Measurements from ENCODE around the gene RPL7L1.
A peak's percentile ranks its signal among the peaks of the same experiment; 100 is the strongest.
"Not testable (repeated sequence)": the region's sequence is repeated elsewhere in the genome, so short reads cannot be mapped to it uniquely, and the experiment has no call there.

RPL7L1 gene

DNA sequence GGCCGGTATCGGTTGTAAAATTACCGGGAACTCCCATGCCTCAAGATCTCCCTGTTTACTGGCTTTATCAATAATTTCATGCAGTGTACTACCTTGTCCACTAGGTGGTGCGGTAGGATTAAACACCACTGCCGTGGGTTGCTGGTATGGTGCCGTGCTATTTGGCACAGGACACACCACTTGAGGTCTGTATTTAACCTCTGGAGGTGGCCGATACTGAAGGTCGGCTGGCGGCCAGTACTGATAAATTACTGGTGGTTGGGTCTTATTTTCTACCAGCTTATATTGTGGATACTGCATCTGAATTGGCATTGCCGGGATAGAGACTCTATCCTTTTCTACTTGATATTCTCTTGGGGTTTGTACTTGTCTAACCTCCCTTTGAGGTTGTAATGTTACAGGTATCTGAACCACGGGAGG, 22.1 kb downstream of the RPL7L1 start:
- POLR2A ChIA-PET, result no interaction called here
- DNase-seq (ENCODE audit: extremely low spot score), result peak; percentile 58
- TF ChIP-seq, protein P1, sequence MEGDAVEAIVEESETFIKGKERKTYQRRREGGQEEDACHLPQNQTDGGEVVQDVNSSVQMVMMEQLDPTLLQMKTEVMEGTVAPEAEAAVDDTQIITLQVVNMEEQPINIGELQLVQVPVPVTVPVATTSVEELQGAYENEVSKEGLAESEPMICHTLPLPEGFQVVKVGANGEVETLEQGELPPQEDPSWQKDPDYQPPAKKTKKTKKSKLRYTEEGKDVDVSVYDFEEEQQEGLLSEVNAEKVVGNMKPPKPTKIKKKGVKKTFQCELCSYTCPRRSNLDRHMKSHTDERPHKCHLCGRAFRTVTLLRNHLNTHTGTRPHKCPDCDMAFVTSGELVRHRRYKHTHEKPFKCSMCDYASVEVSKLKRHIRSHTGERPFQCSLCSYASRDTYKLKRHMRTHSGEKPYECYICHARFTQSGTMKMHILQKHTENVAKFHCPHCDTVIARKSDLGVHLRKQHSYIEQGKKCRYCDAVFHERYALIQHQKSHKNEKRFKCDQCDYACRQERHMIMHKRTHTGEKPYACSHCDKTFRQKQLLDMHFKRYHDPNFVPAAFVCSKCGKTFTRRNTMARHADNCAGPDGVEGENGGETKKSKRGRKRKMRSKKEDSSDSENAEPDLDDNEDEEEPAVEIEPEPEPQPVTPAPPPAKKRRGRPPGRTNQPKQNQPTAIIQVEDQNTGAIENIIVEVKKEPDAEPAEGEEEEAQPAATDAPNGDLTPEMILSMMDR (IDR thresholded peaks at IDR 0.05; ENCODE audit: control extremely low read depth, extremely low read depth, low read depth, missing control alignments), result peak; percentile 92
- CTCF ChIA-PET, result interaction anchor here (0.6 to 3.6 kb wide), 18 partner anchors 10 to 606 kb away, joined by 3 to 65 read pairs (median 4); partner anchors contain the start of genes CNPY3, KLHDC3, MEA1 and PEX6

DNA sequence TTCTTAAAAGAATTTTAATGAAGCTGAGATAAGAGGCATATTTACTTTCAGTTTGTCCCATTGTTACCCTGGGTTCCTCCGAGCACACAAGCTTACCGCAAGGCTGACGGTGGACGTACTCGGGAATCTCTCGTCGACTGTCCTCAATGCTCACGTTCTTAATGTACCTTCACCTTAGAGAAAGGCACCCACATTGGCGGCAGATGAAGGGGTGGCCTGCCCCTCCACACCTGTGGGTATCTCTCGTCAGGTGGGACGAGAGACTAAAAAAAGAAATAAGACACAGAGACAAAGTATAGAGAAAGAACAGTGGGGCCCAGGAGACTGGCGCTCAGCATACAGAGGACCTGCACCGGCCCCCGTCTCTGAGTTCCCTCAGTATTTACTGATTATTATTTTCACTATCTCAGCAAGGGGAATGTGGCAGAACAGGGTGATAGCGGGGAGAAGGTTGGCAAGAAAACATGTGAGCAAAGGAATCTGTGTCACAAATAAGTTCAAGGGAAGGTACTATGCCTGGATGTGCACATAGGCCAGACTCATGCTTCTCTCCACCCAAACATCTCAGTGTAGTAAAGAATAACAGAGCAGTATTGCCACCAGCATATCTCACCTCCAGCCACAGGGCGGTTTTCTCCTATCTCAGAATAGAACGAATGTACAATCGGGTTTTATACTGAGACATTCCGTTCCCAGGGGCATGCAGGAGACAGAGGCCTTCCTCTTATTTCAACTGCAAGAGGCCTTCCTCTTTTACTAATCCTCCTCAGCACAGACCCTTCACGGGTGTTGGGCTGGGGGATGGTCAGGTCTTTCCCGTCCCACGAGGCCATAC, 23.2 kb downstream of the RPL7L1 start:
- CTCF ChIA-PET, result interaction anchor here (1.2 to 3.6 kb wide), 7 partner anchors 10 to 243 kb away, joined by 3 to 65 read pairs (median 6); partner anchors contain the start of genes KLHDC3, MEA1, PTCRA and RRP36
- DNase-seq (ENCODE audit: extremely low spot score); POLR2A ChIA-PET: not testable (repeated sequence)

DNA sequence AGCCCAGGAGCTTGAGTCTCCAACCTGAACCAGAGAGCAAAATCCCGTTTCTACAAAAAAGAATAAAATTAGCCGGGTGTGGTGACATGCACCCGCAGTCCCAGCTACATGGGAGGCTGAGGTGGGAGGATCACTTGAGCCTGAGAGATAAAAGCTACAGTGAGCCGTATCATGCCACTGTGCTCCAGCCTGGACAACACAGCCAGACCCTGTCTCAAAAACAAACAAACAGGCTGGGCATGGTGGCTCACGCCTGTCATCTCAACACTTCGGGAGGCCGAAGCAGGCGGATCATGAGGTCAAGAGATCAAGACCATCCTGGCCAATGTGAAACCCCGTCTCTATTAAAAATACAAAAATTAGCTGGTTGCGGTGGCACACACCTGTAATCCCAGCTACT, 25.1 kb downstream of the RPL7L1 start:
- no peak for DNase-seq (ENCODE audit: extremely low spot score)
- ChIA-PET POLR2A (interaction anchor here (0.7 kb wide), 1 partner anchor 61 kb away, joined by 7 read pairs; no protein-coding TSS in a partner anchor), CTCF (interaction anchor here (2.1 kb wide), 1 partner anchor 243 kb away, joined by 9 read pairs; no protein-coding TSS in a partner anchor)
- TF ChIP-seq, protein P1 (IDR thresholded peaks at IDR 0.05; ENCODE audit: control extremely low read depth, extremely low read depth, low read depth, missing control alignments), result no peak

DNA sequence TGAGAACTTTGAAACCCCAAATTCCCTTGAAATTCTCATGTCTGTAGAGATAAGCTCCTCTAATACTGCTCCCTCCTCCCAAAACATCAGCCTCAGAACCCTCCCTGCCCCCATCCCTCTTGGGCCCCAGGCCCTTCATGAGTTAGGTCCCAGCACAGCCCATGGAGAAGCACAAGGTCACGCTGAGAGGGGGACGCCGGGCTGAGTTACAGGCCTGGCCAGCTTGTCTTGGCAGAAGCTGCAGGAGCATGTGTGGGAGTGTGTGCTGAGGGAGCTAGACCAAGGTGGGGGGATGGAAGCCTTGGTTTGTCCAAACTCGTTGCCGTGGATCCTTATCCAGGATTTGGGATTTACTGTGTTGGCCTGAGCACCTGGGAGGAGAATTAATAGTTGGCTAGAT, 27.9 kb downstream of the RPL7L1 start:
- TF ChIP-seq, protein P1 (IDR thresholded peaks at IDR 0.05; ENCODE audit: control extremely low read depth, extremely low read depth, low read depth, missing control alignments), result no peak
- POLR2A ChIA-PET, result no interaction called here
- DNase-seq (ENCODE audit: extremely low spot score), result no peak
- CTCF ChIA-PET, result interaction anchor here (1.2 to 3.2 kb wide), 4 partner anchors 9 to 246 kb away, joined by 4 to 12 read pairs (median 8); partner anchors contain the start of gene PTCRA

DNA sequence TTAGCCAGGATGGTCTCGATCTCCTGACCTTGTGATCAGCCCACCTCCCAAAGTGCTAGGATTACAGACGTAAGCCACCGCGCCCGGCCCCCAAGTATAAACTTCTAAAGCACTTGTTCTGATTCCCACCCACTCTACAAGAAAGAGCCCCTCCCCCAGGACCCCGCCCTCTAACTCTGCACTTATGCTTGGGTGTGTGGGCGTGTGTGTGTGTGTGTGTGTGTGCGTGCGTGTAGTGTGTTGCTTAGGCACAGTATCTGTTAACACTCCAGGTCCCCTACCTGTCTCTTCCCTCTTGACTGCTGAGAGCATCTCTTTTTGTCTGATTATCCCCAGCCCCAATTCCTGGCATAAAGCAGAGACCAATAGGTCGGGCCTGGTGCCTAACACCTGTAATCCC, 30.4 kb downstream of the RPL7L1 start:
- DNase-seq (ENCODE audit: extremely low spot score), result no peak
- TF ChIP-seq, protein P1 (IDR thresholded peaks at IDR 0.05; ENCODE audit: control extremely low read depth, extremely low read depth, low read depth, missing control alignments), result no peak
- CTCF ChIA-PET, result interaction anchor here (1.8 to 4.9 kb wide), 2 partner anchors 9 to 234 kb away, joined by 9 to 16 read pairs; no protein-coding TSS in a partner anchor
- POLR2A ChIA-PET, result no interaction called here

DNA sequence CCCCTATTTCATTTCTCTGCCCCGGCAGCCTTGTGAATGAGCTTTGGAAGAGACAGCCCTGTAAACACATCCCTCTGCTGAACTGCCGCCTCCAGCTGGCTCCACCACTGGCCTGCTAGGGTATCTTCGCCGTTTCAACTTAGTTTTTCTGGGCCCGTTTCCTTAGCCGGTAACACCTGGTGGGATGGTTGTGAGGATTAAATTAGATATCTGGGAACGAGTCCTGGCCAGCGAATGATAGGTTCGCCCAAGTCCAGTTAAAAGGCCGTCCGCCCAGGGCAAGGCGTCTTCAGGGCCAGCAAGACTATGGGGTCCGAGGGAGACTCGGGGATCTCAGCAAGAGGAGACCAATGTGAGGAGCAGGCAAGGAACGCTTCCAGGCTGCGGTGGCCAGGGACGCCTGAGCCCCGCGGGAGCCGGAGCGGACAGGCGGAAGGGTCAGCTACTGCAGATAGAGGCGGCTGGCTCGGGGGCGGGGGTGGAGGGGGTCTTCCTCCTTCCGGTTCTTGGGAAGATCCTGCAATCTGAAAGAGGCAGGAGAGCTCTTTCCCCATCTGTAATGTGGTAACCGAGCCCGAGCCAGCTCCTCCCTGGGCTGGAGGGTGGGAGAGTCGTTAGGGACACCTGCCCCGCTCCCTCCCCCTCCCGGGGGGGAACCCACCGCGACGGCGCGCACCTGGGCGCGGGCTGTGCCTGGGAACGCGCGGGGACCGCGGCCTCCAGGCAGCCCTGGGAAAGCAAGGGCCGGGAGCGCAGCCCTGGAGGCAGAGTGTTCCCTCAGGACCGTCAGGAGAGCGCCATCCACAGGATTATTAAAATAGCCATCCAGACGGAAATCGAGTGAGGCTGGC, 32.0 kb downstream of the RPL7L1 start:
- ChIA-PET POLR2A (no interaction called here), CTCF (interaction anchor here (1.4 to 4.9 kb wide), 3 partner anchors 10 to 232 kb away, joined by 4 to 16 read pairs (median 9); no protein-coding TSS in a partner anchor)
- DNase-seq (ENCODE audit: extremely low spot score), result peak; percentile 15
- TF ChIP-seq, protein P1 (IDR thresholded peaks at IDR 0.05; ENCODE audit: control extremely low read depth, extremely low read depth, low read depth, missing control alignments), result no peak
